ENCODE measurements around the gene ITCH. TPM values are rescaled to one million over a fixed set of nuclear protein-coding genes. Genes with fewer than 3 reads are reported as not detected.

The ITCH gene
- total and polyA plus RNA-seq, 2 donors (not counting 3 experiments of a cell fraction or from before 2014, with no cell fraction given): 6.4 to 57.4 TPM

DNA sequence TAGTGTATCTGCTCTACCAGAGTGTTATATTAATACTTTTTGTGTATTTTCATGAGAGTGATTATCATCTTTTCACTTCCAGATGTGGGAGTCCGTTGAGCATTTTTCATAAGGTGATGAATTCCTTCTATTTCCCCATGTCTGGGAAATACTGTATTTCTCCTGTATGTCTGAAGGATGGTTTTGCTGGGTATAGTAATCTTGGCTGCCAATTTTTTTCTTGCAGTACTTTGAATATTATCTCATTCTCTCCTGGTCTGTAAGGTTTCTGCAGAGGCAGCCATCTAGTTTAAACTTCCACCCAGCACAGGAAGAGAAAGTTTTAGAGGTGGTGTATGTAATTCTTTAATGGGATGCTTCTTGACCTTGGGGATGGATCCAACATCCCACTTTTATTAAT is 137.8 kb downstream of the ITCH start:
- Histone ChIP-seq H3K27ac (ENCODE audit: insufficient read depth, low read depth, low read length) (no peak overlapping the region), H3K27me3 (ENCODE audit: control insufficient read depth in 2 of 2, insufficient read depth in 2 of 2, low read length in 2 of 2) (no peaks in the 10 kb centered on the region), H3K79me2 (ENCODE audit: control insufficient read depth, insufficient read depth, low read length) (peaks cover 10% of the 10 kb centered on the region), H3K36me3 (ENCODE audit: control insufficient read depth in 2 of 2, extremely low read depth in 1 of 2, insufficient read depth in 2 of 2, low read length in 2 of 2) (peaks cover under 1 to 12% of the 10 kb centered on the region in 2 experiments), H3K4me2 (ENCODE audit: insufficient read depth, low read length) (no peak overlapping the region), H3K4me1 (ENCODE audit: control insufficient read depth, extremely low read depth, insufficient read depth, low read length) (no peaks in the 10 kb centered on the region), H3K9me1 (replicated peaks; ENCODE audit: control insufficient read depth, extremely low read depth, insufficient read depth, low read length) (no peaks in the 10 kb centered on the region), H4K20me1 (replicated peaks; ENCODE audit: control insufficient read depth, extremely low read depth, insufficient read depth, low read length) (no peaks in the 10 kb centered on the region), H2AFZ (ENCODE audit: low read depth, low read length) (no peak overlapping the region), H3K9ac (replicated peaks; ENCODE audit: extremely low read depth, insufficient read depth, low read length) (no peak overlapping the region), H3K4me3 (replicated peaks in 1 of 3; ENCODE audit: insufficient read depth in 1 of 3, low read depth in 1 of 3, low read length in 3 of 3) (no peak overlapping the region), H3K9me3 (replicated peaks; ENCODE audit: control insufficient read depth, insufficient read depth, low read length) (no peaks in the 10 kb centered on the region)
- DNase-seq (ENCODE audit: low read depth, low spot score) (no peak), FAIRE-seq (no peak)
- dilution Hi-C loops (cut with MboI; ENCODE audit: extremely low pct_ligation_motif_present, low sequenced_read_pairs) (no loop called here), intact Hi-C loops (cut with micrococcal nuclease) (no loop called here)
- no TSS peak for BruUV-seq (replicated peaks)
- ChIA-PET POLR2A (interaction anchor here (0.7 kb wide), 1 partner anchor 39 kb away, joined by 6 read pairs; no protein-coding TSS in a partner anchor), CTCF (no interaction called here)
- TF ChIP-seq MAX (IDR thresholded peaks at IDR 0.05; ENCODE audit: insufficient read depth, insufficient read length): no peak
- TF ChIP-seq FOS (IDR thresholded peaks at IDR 0.05; ENCODE audit: borderline replicate concordance, insufficient read depth, low read length): no peak
- no peak for TF ChIP-seq EZH2 (IDR thresholded peaks at IDR 0.05; ENCODE audit: borderline replicate concordance, low read depth, low read length, severe bottlenecking)
- TF ChIP-seq POLR2AphosphoS5 (IDR thresholded peaks at IDR 0.05; ENCODE audit: insufficient read depth, low read depth, low read length): no peak
- no peak for TF ChIP-seq CTCF (IDR thresholded peaks at IDR 0.05; ENCODE audit: extremely low read depth in 1 of 2, insufficient read depth in 1 of 2, low read depth in 1 of 2, low read length in 2 of 2)
- no peak for TF ChIP-seq POLR2A (IDR thresholded peaks at IDR 0.05; ENCODE audit: low read depth, low read length)
- TF ChIP-seq MYC (IDR thresholded peaks at IDR 0.05; ENCODE audit: low read depth, low read length): no peak
- TF ChIP-seq JUN (IDR thresholded peaks at IDR 0.05; ENCODE audit: borderline replicate concordance, insufficient read depth, insufficient read length, low read depth): no peak
- TF ChIP-seq GATA2 (IDR thresholded peaks at IDR 0.05; ENCODE audit: insufficient read depth, insufficient read length, low read depth, low read length): no peak

Data from endothelial cell of umbilical vein (primary cell).